GM18519 (cell line): ENCODE measurements around the gene KLK14.

Experiments used
- ATAC-seq: cut with Tn5 transposase; IDR thresholded peaks from one replicate; pipeline ENCODE4 v1.9.1; 2021; ENCODE audit warnings: mild to moderate bottlenecking, moderate library complexity; ENCODE audit not compliant: unreplicated experiment, low FRiP score

KLK14 gene

GRCh38 chr19:51059715-51060114, 23.0 kb downstream of the KLK14 start:
- no peak for ATAC-seq

GRCh38 chr19:51055866-51056265, 26.8 kb downstream of the KLK14 start:
- ATAC-seq = no peak

- ATAC-seq = no peak
Observed at GRCh38 chr19:51047031-51047335, 35.7 kb downstream of the KLK14 start.

GRCh38 chr19:51044327-51044726, 38.4 kb downstream of the KLK14 start:
- no peak for ATAC-seq

GRCh38 chr19:51043497-51043896, 39.2 kb downstream of the KLK14 start:
- no peak for ATAC-seq

GRCh38 chr19:51040151-51040550, 42.5 kb downstream of the KLK14 start:
- ATAC-seq = no peak

GRCh38 chr19:51036519-51036918, 46.2 kb downstream of the KLK14 start:
- no peak for ATAC-seq

GRCh38 chr19:51034704-51035103, 48.0 kb downstream of the KLK14 start, which contains the start of gene KLK12:
Gene KLK12, minus strand, starts transcription at chr19:51035002. Its CDS starts 381 bp downstream, at chr19:51034621.
- no peak for ATAC-seq

- ATAC-seq = no peak
Observed at GRCh38 chr19:51031880-51032225, 50.8 kb downstream of the KLK14 start.

GRCh38 chr19:51031220-51031879, 51.3 kb downstream of the KLK14 start:
- ATAC-seq = no peak

- ATAC-seq = no peak
Observed at GRCh38 chr19:51030631-51031030, 52.1 kb downstream of the KLK14 start.

- ATAC-seq = no peak
Observed at GRCh38 chr19:51029718-51030117, 53.0 kb downstream of the KLK14 start.
